NCI-H2107 treated with DMSO at 0.1 percent for 48 hours (cell line): ENCODE measurements around the gene CD9.

ENCODE experiments used
- DNase-seq: peaks from one replicate; lab custom pipeline; 2025; ENCODE audit not compliant: unreplicated experiment; lab: John Stamatoyannopoulos, UW

CD9 gene

GRCh38 chr12:6216581-6216980 is 16.4 kb downstream of the CD9 start:
- DNase-seq, result no peak

- DNase-seq, result no peak
These were observed 18.2 kb downstream of the CD9 start for GRCh38 chr12:6218347-6218925.

GRCh38 chr12:6219980-6220379 is 19.8 kb downstream of the CD9 start:
- no peak for DNase-seq

- no peak for DNase-seq
These were observed 20.9 kb downstream of the CD9 start for GRCh38 chr12:6221146-6221545.

GRCh38 chr12:6222078-6222654 is 22.0 kb downstream of the CD9 start:
- DNase-seq, result no peak

GRCh38 chr12:6223545-6223944 is 23.3 kb downstream of the CD9 start:
- DNase-seq, result no peak

GRCh38 chr12:6224550-6224949 is 24.4 kb downstream of the CD9 start:
- DNase-seq, result peak; percentile 74

- DNase-seq, result no peak
These were observed 25.4 kb downstream of the CD9 start for GRCh38 chr12:6225630-6226001.

- DNase-seq, result no peak
These were observed 25.9 kb downstream of the CD9 start for GRCh38 chr12:6226002-6226678.

GRCh38 chr12:6226679-6227051 is 26.5 kb downstream of the CD9 start:
- no peak for DNase-seq

GRCh38 chr12:6228535-6229223 is 28.5 kb downstream of the CD9 start:
- DNase-seq, result no peak

GRCh38 chr12:6229224-6230218 is 29.3 kb downstream of the CD9 start:
- DNase-seq, result no peak

- DNase-seq, result peak; percentile 36
These were observed 30.3 kb downstream of the CD9 start for GRCh38 chr12:6230321-6231110.

GRCh38 chr12:6231359-6232268 is 31.4 kb downstream of the CD9 start:
- DNase-seq, result no peak

GRCh38 chr12:6233121-6233971 is 33.1 kb downstream of the CD9 start:
- no peak for DNase-seq

- DNase-seq, result no peak
These were observed 34.0 kb downstream of the CD9 start for GRCh38 chr12:6234214-6234613.

- no peak for DNase-seq
These were observed 34.7 kb downstream of the CD9 start for GRCh38 chr12:6234906-6235305.

- no peak for DNase-seq
These were observed 35.3 kb downstream of the CD9 start for GRCh38 chr12:6235499-6235898.
